ENCODE results near the gene CCDC183. TPM values are rescaled to one million over a fixed set of nuclear protein-coding genes. Genes with fewer than 3 reads are reported as not detected.

CCDC183 gene
- total and polyA plus RNA-seq, 9 donors = 0.47 to 11.8 (median 5.7) TPM

DNA sequence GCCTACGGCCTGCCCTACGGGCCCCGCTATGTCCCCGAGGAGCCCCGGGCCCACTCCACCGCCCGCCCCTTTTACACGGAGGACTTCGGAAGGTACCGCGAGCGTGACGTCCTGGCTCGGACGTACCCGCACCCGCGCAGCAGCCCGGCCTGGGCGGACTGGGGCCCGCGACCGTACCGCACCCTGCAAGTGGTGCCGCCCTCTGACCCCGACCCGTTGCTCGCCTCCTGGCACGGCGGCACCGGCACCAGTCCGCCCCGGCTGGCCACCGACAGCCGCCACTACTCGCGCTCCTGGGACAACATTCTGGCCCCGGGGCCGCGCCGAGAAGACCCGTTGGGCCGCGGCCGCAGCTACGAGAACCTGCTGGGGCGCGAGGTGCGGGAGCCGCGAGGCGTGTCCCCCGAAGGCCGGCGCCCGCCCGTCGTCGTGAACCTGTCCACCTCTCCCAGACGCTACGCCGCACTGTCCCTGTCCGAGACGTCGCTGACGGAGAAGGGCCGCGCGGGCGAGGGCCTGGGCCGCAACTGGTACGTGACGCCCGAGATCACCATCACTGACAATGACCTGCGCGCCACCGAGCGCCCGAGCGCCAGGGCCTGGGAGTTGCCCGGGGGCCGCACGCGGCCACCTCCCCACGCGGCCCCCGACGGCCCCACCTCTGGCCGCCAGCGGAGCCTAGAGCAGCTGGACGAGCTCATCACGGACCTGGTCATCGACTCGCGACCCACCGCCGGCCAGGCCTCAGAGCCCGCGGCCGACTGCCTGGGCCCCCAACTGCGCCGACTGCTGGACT is 49.5 kb downstream of the CCDC183 start:
- intact Hi-C loops (cut with DNase I) = loop anchor here in 1 of 4 donors (5.0 to 10.0 kb wide), 3 partner anchors 51 to 187 kb away; partner anchors contain the start of genes C8G, CCDC183, FBXW5 and FUT7
- Histone ChIP-seq H3K27ac (no peak overlapping the region), H3K4me1 (ENCODE audit: insufficient read depth) (peaks cover 19% of the 10 kb centered on the region), H3K36me3 (no peaks in the 10 kb centered on the region), H3K9me3 (no peaks in the 10 kb centered on the region), H3K4me3 (no peak overlapping the region), H3K27me3 (peaks cover 14% of the 10 kb centered on the region)
- TF ChIP-seq, protein P1, sequence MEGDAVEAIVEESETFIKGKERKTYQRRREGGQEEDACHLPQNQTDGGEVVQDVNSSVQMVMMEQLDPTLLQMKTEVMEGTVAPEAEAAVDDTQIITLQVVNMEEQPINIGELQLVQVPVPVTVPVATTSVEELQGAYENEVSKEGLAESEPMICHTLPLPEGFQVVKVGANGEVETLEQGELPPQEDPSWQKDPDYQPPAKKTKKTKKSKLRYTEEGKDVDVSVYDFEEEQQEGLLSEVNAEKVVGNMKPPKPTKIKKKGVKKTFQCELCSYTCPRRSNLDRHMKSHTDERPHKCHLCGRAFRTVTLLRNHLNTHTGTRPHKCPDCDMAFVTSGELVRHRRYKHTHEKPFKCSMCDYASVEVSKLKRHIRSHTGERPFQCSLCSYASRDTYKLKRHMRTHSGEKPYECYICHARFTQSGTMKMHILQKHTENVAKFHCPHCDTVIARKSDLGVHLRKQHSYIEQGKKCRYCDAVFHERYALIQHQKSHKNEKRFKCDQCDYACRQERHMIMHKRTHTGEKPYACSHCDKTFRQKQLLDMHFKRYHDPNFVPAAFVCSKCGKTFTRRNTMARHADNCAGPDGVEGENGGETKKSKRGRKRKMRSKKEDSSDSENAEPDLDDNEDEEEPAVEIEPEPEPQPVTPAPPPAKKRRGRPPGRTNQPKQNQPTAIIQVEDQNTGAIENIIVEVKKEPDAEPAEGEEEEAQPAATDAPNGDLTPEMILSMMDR (IDR thresholded peaks at IDR 0.05) = no peak
- TF ChIP-seq POLR2A (IDR thresholded peaks at IDR 0.05) = no peak
- no peak for TF ChIP-seq EP300 (IDR thresholded peaks at IDR 0.05)
- WGBS, 3 donors = 28 to 44% (median 31%) methylated on average over 72 to 102 of the region's 102 CpGs
- no peak for DNase-seq

DNA sequence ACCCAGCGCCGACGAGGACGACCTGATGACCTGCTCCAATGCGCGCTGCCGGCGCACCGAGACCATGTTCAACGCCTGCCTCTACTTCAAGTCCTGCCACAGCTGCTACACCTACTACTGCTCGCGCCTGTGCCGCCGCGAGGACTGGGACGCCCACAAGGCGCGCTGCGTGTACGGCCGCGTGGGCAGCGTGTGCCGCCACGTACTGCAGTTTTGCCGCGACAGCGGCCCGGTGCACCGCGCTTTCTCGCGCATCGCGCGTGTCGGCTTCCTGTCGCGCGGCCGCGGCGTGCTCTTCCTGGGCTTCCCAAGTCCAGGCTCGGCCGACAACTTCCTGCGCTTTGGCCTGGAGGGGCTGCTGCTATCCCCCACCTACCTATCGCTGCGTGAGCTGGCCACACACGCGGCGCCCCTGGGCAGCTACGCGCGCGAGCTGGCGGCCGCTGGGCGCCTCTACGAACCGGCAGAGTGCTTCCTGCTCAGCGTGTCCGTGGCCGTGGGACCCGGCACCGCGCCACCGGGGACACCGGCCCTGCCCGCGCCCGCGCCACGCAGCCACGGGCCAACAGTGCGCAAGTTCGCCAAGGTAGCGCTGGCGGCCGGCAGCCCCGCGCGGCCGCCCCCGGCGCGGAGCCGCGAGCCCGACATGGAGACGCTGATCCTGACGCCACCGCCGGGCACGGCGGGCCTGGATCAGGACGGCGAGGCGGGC is 50.4 kb downstream of the CCDC183 start:
- no peak overlapping the region for H3K27ac ChIP-seq
- no peaks in the 10 kb centered on the region for H3K36me3 ChIP-seq
- H3K27me3 ChIP-seq = peaks cover 14% of the 10 kb centered on the region
- no peaks in the 10 kb centered on the region for H3K9me3 ChIP-seq
- TF ChIP-seq POLR2A (IDR thresholded peaks at IDR 0.05) = no peak
- TF ChIP-seq EP300 (IDR thresholded peaks at IDR 0.05) = no peak
- TF ChIP-seq, protein P1 (IDR thresholded peaks at IDR 0.05) = no peak
- intact Hi-C loops (cut with DNase I) = loop anchor here in 1 of 4 donors (5.0 to 10.0 kb wide), 3 partner anchors 52 to 186 kb away; partner anchors contain the start of genes C8G, CCDC183, FBXW5 and FUT7
- H3K4me1 ChIP-seq (ENCODE audit: insufficient read depth) = peaks cover 19% of the 10 kb centered on the region
- no peak overlapping the region for H3K4me3 ChIP-seq
- DNase-seq = no peak
- 7 to 9% (median 7%) methylated on average over 97 to 98 of the region's 98 CpGs for WGBS, 3 donors

DNA sequence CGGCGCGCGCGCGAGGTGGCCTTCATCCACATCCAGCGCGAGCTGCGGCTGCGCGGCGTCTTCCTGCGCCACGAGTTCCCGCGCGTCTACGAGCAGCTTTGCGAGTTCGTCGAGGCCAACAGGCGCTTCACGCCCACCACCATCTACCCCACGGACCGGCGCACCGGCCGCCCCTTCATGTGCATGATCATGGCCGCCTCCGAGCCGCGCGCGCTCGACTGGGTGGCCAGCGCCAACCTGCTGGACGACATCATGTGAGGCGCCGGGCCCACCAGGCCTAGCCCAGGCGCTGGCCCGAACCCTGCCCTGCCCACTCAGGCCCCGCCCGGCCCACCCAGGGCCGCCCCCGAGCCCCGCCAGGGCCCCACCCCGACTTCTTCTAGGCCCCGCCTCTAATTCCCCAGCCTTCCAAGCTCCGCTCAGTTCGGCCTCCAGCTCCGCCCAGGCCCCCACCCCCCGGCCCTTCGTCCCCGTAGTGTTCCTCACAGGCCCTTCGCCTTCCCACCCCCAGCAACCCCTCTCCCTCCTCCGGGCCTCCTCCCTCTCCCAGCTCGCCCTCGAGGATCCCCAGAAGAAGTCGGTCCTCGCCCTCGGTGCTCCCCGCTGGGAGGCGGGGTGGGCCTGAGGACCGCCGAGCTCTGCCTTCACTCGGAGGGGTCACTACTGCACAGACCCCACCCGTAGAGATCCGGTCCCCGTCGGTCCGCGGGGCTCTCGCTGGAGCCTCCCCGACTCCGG is 51.1 kb downstream of the CCDC183 start:
- 4 to 6% (median 5%) methylated on average over 45 to 75 of the region's 75 CpGs for WGBS, 3 donors
- Histone ChIP-seq H3K27ac (no peak overlapping the region), H3K9me3 (no peaks in the 10 kb centered on the region), H3K27me3 (peaks cover 14% of the 10 kb centered on the region), H3K4me3 (peak overlapping the region; percentile 51), H3K4me1 (ENCODE audit: insufficient read depth) (peaks cover 18% of the 10 kb centered on the region), H3K36me3 (no peaks in the 10 kb centered on the region)
- DNase-seq = no peak
- TF ChIP-seq, protein P1 (IDR thresholded peaks at IDR 0.05) = no peak
- no peak for TF ChIP-seq POLR2A (IDR thresholded peaks at IDR 0.05)
- no peak for TF ChIP-seq EP300 (IDR thresholded peaks at IDR 0.05)
- intact Hi-C loops (cut with DNase I) = loop anchor here in 1 of 4 donors (5.0 to 10.0 kb wide), 3 partner anchors 52 to 185 kb away; partner anchors contain the start of genes C8G, CCDC183, FBXW5 and FUT7
